Stomach smooth muscle (tissue), 2 donors: ENCODE data around the gene KCND2.

Experiments used
- H3K27ac ChIP-seq: one replicate; pipeline ENCODE4 v1.7.0; 2013; ENCODE audit warnings: mild to moderate bottlenecking, low read length, inconsistent platforms
- H3K27me3 ChIP-seq, 2 donors: one replicate each; pipeline ENCODE4 v1.7.0; 2013; ENCODE audit warnings: low read length in 2 of 2; ENCODE audit not compliant: insufficient read depth in 2 of 2, control insufficient read depth in 1 of 2
- H3K36me3 ChIP-seq, 2 donors: one replicate each; pipeline ENCODE4 v1.7.0; 2013; ENCODE audit warnings: low read length in 2 of 2; ENCODE audit not compliant: control insufficient read depth in 2 of 2, insufficient read depth in 2 of 2
- H3K4me1 ChIP-seq: one replicate; pipeline ENCODE4 v1.7.0; 2013; ENCODE audit warnings: low read length; ENCODE audit not compliant: control insufficient read depth, insufficient read depth
- H3K4me3 ChIP-seq, 2 donors: one replicate each; pipeline ENCODE4 v1.7.0; 2013; ENCODE audit warnings: low read length in 2 of 2
- H3K9ac ChIP-seq, 2 donors: one replicate each; pipeline ENCODE4 v1.7.0; 2013; ENCODE audit warnings: low read length in 2 of 2, mild to moderate bottlenecking in 1 of 2
- H3K9me3 ChIP-seq, 2 donors: one replicate each; pipeline ENCODE4 v1.7.0; 2013; ENCODE audit warnings: low read length in 2 of 2; ENCODE audit not compliant: control insufficient read depth in 2 of 2
- donor health status: healthy.
- donor health status: Pancreatic carcinoma.

KCND2 gene

GRCh38 chr7:120628251-120628650 lies 355.3 kb downstream of the KCND2 start:
- H3K27me3 ChIP-seq, result no peaks in the 10 kb centered on the region
- H3K4me1 ChIP-seq, result no peaks in the 10 kb centered on the region
- H3K4me3 ChIP-seq, result no peak overlapping the region
- no peak overlapping the region for H3K27ac ChIP-seq
- no peaks in the 10 kb centered on the region for H3K36me3 ChIP-seq
- no peaks in the 10 kb centered on the region for H3K9me3 ChIP-seq
- no peak overlapping the region for H3K9ac ChIP-seq

- Histone ChIP-seq H3K4me1 (no peaks in the 10 kb centered on the region), H3K9me3 (no peaks in the 10 kb centered on the region), H3K4me3 (no peak overlapping the region), H3K36me3 (no peaks in the 10 kb centered on the region), H3K27ac (no peak overlapping the region), H3K9ac (no peak overlapping the region), H3K27me3 (no peaks in the 10 kb centered on the region)
Measured at GRCh38 chr7:120639884-120640283, 366.9 kb downstream of the KCND2 start.

GRCh38 chr7:120645966-120646365 lies 373.0 kb downstream of the KCND2 start:
- Histone ChIP-seq H3K27me3 (no peaks in the 10 kb centered on the region), H3K4me1 (no peaks in the 10 kb centered on the region), H3K9me3 (no peaks in the 10 kb centered on the region), H3K27ac (no peak overlapping the region), H3K36me3 (no peaks in the 10 kb centered on the region), H3K9ac (no peak overlapping the region), H3K4me3 (no peak overlapping the region)

- H3K4me1 ChIP-seq, result no peaks in the 10 kb centered on the region
- H3K9ac ChIP-seq, result no peak overlapping the region
- no peaks in the 10 kb centered on the region for H3K9me3 ChIP-seq
- H3K36me3 ChIP-seq, result no peaks in the 10 kb centered on the region
- H3K27me3 ChIP-seq, result no peaks in the 10 kb centered on the region
- H3K27ac ChIP-seq, result no peak overlapping the region
- H3K4me3 ChIP-seq, result no peak overlapping the region
Measured at GRCh38 chr7:120654241-120654640, 381.3 kb downstream of the KCND2 start.

- H3K9me3 ChIP-seq, result no peaks in the 10 kb centered on the region
Measured at GRCh38 chr7:120658516-120658915, 385.5 kb downstream of the KCND2 start.

GRCh38 chr7:120662291-120662690 lies 389.3 kb downstream of the KCND2 start:
- Histone ChIP-seq H3K4me1 (no peaks in the 10 kb centered on the region), H3K9ac (no peak overlapping the region), H3K9me3 (no peaks in the 10 kb centered on the region), H3K4me3 (no peak overlapping the region), H3K27ac (no peak overlapping the region), H3K27me3 (no peaks in the 10 kb centered on the region), H3K36me3 (no peaks in the 10 kb centered on the region)

More at GRCh38 chr7:120658516-120658915, 385.5 kb downstream of the KCND2 start:
- no peak overlapping the region for H3K27ac ChIP-seq
- H3K4me3 ChIP-seq, result no peak overlapping the region
- H3K27me3 ChIP-seq, result no peaks in the 10 kb centered on the region
- no peaks in the 10 kb centered on the region for H3K36me3 ChIP-seq
- H3K9ac ChIP-seq, result no peak overlapping the region
- H3K4me1 ChIP-seq, result no peaks in the 10 kb centered on the region

- Histone ChIP-seq H3K27ac (no peak overlapping the region), H3K27me3 (no peaks in the 10 kb centered on the region), H3K9me3 (no peaks in the 10 kb centered on the region), H3K9ac (no peak overlapping the region), H3K4me3 (no peak overlapping the region), H3K36me3 (no peaks in the 10 kb centered on the region), H3K4me1 (no peaks in the 10 kb centered on the region)
Measured at GRCh38 chr7:120665068-120665467, 392.1 kb downstream of the KCND2 start.

GRCh38 chr7:120675076-120675475 lies 402.1 kb downstream of the KCND2 start:
- Histone ChIP-seq H3K27ac (no peak overlapping the region), H3K9me3 (no peaks in the 10 kb centered on the region), H3K4me3 (no peak overlapping the region), H3K4me1 (no peaks in the 10 kb centered on the region), H3K27me3 (no peaks in the 10 kb centered on the region), H3K9ac (no peak overlapping the region), H3K36me3 (no peaks in the 10 kb centered on the region)

- Histone ChIP-seq H3K9ac (no peak overlapping the region), H3K27me3 (no peaks in the 10 kb centered on the region), H3K27ac (no peak overlapping the region), H3K9me3 (no peaks in the 10 kb centered on the region), H3K36me3 (no peaks in the 10 kb centered on the region), H3K4me3 (no peak overlapping the region), H3K4me1 (no peaks in the 10 kb centered on the region)
Measured at GRCh38 chr7:120677535-120677934, 404.6 kb downstream of the KCND2 start.

GRCh38 chr7:120680985-120681384 lies 408.0 kb downstream of the KCND2 start:
- no peak overlapping the region for H3K9ac ChIP-seq
- no peaks in the 10 kb centered on the region for H3K36me3 ChIP-seq
- H3K9me3 ChIP-seq, result no peaks in the 10 kb centered on the region
- H3K4me3 ChIP-seq, result no peak overlapping the region
- H3K27me3 ChIP-seq, result no peaks in the 10 kb centered on the region
- no peaks in the 10 kb centered on the region for H3K4me1 ChIP-seq
- no peak overlapping the region for H3K27ac ChIP-seq

GRCh38 chr7:120684463-120684862 lies 411.5 kb downstream of the KCND2 start:
- H3K27ac ChIP-seq, result no peak overlapping the region
- no peak overlapping the region for H3K4me3 ChIP-seq
- no peaks in the 10 kb centered on the region for H3K36me3 ChIP-seq
- no peak overlapping the region for H3K9ac ChIP-seq
- H3K27me3 ChIP-seq, result no peaks in the 10 kb centered on the region
- no peaks in the 10 kb centered on the region for H3K4me1 ChIP-seq
- no peaks in the 10 kb centered on the region for H3K9me3 ChIP-seq
